Liver (tissue), 3 donors: ENCODE data around the gene GPR161.

ENCODE experiments used
- CTCF ChIP-seq: fragments of 150-350 bp; IDR thresholded peaks from 2 replicates; pipeline ENCODE4 v1.5.1; 2017; ENCODE audit warnings: improper control_type of control experiment, low read depth, low read length; ENCODE audit not compliant: missing input control
- REST ChIP-seq: IDR thresholded peaks from 2 replicates; pipeline ENCODE4 v1.6.1; 2016; ENCODE audit warnings: antibody characterized with exemption, mild to moderate bottlenecking
- TAF1 ChIP-seq: conservative IDR thresholded peaks from 2 replicates; pipeline ENCODE4 v1.6.1; 2016; ENCODE audit warnings: antibody characterized with exemption, mild to moderate bottlenecking
- TF ChIP-seq, protein P1 (sequence below): IDR thresholded peaks from 2 replicates; pipeline ENCODE4 v1.6.1; 2016; ENCODE audit warnings: antibody characterized with exemption
- donor health status: healthy.
- donor health status: healthy.

- no peak for TF ChIP-seq CTCF
- no peak for TF ChIP-seq TAF1
- TF ChIP-seq, protein P1, sequence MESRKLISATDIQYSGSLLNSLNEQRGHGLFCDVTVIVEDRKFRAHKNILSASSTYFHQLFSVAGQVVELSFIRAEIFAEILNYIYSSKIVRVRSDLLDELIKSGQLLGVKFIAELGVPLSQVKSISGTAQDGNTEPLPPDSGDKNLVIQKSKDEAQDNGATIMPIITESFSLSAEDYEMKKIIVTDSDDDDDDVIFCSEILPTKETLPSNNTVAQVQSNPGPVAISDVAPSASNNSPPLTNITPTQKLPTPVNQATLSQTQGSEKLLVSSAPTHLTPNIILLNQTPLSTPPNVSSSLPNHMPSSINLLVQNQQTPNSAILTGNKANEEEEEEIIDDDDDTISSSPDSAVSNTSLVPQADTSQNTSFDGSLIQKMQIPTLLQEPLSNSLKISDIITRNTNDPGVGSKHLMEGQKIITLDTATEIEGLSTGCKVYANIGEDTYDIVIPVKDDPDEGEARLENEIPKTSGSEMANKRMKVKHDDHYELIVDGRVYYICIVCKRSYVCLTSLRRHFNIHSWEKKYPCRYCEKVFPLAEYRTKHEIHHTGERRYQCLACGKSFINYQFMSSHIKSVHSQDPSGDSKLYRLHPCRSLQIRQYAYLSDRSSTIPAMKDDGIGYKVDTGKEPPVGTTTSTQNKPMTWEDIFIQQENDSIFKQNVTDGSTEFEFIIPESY: no peak
- TF ChIP-seq REST: no peak
These were observed 43.4 kb upstream of the GPR161 start for GRCh38 chr1:168180148-168180524.
